Measurements from ENCODE around the gene NELFE. TPM values are rescaled to one million over a fixed set of nuclear protein-coding genes. Genes with fewer than 3 reads are reported as not detected.
A peak's percentile ranks its signal among the peaks of the same experiment; 100 is the strongest.

The NELFE gene
- total RNA-seq, 1 donor from 2014 or later = 50.6 TPM

DNA sequence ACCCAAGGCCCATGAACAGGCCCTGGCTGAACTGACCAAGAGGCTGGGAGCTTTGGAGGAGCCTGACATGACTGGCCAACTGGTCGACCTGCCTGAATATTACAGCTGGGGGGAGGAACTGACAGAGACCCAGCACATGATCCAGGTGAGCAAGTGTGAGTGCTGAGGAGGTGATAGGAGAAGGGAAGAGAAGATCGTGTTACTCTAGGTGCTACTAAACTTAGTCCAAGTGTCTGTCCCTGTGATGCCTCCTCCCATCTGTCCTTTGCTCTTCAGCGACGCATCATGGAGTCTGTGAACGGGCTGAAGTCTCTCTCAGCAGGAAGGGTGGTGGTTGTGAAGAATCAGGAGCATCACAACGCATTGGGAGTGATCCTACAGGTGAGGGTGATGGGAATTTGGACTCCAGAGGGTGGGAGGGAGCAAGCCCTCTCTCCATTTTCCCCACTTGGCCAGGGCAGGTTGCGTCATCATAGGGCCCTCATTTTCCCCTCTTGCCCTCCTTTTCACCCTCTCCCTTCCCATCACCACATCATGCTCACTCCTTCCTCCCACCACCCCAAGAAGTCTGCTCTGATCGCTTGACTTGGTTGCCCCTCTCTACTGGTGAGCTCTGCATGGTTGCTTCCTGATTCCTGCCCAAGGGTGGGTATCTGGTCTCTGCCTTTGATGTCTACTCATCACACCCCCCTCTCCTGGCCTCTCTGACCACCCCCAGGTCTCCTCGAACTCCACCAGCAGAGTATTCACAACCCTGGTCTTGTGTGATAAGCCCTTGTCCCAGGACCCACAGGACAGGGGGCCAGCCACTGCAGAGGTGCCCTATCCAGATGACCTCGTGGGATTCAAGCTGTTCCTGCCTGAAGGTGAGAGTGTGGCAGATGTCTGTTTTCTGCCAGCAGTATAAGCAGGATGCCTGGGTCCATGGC is 8.5 kb upstream of the NELFE start:
- Mint-ChIP-seq H3K27me3 (ENCODE audit: low read depth) (no peaks in the 10 kb centered on the region), H3K4me1 (ENCODE audit: low read depth) (peaks cover 23% of the 10 kb centered on the region), H3K9me3 (ENCODE audit: low read depth) (no peaks in the 10 kb centered on the region), H3K36me3 (ENCODE audit: low read depth) (peaks cover 23% of the 10 kb centered on the region), H3K27ac (ENCODE audit: unreplicated experiment) (peak overlapping the region; percentile 49), H3K4me3 (ENCODE audit: unreplicated experiment) (no peak overlapping the region)
- TF ChIP-seq, protein P1, sequence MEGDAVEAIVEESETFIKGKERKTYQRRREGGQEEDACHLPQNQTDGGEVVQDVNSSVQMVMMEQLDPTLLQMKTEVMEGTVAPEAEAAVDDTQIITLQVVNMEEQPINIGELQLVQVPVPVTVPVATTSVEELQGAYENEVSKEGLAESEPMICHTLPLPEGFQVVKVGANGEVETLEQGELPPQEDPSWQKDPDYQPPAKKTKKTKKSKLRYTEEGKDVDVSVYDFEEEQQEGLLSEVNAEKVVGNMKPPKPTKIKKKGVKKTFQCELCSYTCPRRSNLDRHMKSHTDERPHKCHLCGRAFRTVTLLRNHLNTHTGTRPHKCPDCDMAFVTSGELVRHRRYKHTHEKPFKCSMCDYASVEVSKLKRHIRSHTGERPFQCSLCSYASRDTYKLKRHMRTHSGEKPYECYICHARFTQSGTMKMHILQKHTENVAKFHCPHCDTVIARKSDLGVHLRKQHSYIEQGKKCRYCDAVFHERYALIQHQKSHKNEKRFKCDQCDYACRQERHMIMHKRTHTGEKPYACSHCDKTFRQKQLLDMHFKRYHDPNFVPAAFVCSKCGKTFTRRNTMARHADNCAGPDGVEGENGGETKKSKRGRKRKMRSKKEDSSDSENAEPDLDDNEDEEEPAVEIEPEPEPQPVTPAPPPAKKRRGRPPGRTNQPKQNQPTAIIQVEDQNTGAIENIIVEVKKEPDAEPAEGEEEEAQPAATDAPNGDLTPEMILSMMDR (IDR thresholded peaks at IDR 0.05) = no peak
- DNase-seq (ENCODE audit: low spot score) = peak; percentile 53

DNA sequence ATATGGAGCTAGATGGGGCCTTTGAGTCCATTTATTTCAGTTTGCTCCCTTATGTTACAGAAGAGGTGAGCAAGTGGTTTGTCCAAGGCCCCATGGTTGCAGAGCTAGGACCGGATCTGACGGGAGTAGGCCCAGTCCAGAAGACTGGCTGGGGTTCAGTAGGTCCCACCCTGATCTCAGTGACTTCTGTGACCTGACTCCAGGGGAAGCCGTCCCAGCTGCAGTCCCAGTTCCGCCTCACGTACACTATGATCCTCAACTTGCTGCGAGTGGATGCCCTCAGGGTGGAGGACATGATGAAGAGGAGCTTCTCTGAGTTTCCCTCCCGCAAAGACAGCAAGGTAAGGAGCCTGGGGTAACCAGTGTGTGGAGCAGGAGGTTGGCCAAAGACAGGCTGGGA is 7.7 kb upstream of the NELFE start:
- peaks cover 30% of the 10 kb centered on the region for H3K36me3 Mint-ChIP-seq (ENCODE audit: low read depth)
- peak; percentile 55 for DNase-seq (ENCODE audit: low spot score)
- H3K4me1 Mint-ChIP-seq (ENCODE audit: low read depth) = peaks cover 20% of the 10 kb centered on the region
- TF ChIP-seq, protein P1 (IDR thresholded peaks at IDR 0.05) = no peak
- H3K4me3 Mint-ChIP-seq (ENCODE audit: unreplicated experiment) = no peak overlapping the region
- H3K27ac Mint-ChIP-seq (ENCODE audit: unreplicated experiment) = no peak overlapping the region
- no peaks in the 10 kb centered on the region for H3K27me3 Mint-ChIP-seq (ENCODE audit: low read depth)
- H3K9me3 Mint-ChIP-seq (ENCODE audit: low read depth) = no peaks in the 10 kb centered on the region

DNA sequence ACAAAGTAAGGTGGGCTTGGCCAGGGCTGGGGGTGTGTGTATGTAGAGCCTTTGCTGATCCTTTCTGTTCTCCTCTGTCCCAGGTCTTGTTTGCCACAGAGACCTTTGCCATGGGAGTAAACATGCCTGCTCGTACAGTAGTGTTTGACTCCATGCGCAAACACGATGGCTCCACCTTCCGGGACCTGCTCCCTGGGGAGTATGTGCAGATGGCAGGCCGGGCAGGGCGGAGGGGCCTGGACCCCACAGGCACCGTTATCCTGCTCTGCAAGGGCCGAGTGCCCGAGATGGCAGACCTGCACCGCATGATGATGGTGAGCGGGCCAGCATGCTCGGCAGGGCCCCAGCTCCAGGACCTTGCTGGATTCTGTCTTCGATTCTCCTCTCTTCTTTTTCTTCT is 6.9 kb upstream of the NELFE start:
- H3K36me3 Mint-ChIP-seq (ENCODE audit: low read depth) = peaks cover 32% of the 10 kb centered on the region
- H3K27ac Mint-ChIP-seq (ENCODE audit: unreplicated experiment) = no peak overlapping the region
- no peak overlapping the region for H3K4me3 Mint-ChIP-seq (ENCODE audit: unreplicated experiment)
- H3K4me1 Mint-ChIP-seq (ENCODE audit: low read depth) = peaks cover 13% of the 10 kb centered on the region
- no peaks in the 10 kb centered on the region for H3K27me3 Mint-ChIP-seq (ENCODE audit: low read depth)
- peak; percentile 86 for DNase-seq (ENCODE audit: low spot score)
- no peaks in the 10 kb centered on the region for H3K9me3 Mint-ChIP-seq (ENCODE audit: low read depth)
- TF ChIP-seq, protein P1 (IDR thresholded peaks at IDR 0.05) = no peak

DNA sequence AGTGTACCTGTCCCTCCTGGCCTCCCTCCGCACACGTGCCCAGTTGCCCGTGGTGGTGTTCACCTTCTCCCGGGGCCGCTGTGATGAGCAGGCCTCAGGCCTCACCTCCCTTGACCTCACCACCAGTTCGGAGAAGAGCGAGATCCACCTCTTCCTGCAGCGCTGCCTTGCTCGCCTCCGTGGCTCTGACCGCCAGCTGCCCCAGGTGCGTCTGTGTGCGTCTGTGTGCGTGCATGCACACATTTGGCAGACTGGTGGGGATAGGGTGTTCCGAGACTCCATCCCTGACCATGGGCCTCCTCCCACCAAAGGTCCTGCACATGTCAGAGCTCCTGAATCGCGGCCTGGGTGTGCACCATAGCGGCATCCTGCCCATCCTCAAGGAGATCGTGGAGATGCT is 5.2 kb upstream of the NELFE start:
- TF ChIP-seq, protein P1 (IDR thresholded peaks at IDR 0.05) = no peak
- peaks cover 27% of the 10 kb centered on the region for H3K36me3 Mint-ChIP-seq (ENCODE audit: low read depth)
- peaks cover 16% of the 10 kb centered on the region for H3K4me1 Mint-ChIP-seq (ENCODE audit: low read depth)
- H3K4me3 Mint-ChIP-seq (ENCODE audit: unreplicated experiment) = no peak overlapping the region
- no peaks in the 10 kb centered on the region for H3K9me3 Mint-ChIP-seq (ENCODE audit: low read depth)
- H3K27me3 Mint-ChIP-seq (ENCODE audit: low read depth) = no peaks in the 10 kb centered on the region
- H3K27ac Mint-ChIP-seq (ENCODE audit: unreplicated experiment) = no peak overlapping the region
- DNase-seq (ENCODE audit: low spot score) = no peak

DNA sequence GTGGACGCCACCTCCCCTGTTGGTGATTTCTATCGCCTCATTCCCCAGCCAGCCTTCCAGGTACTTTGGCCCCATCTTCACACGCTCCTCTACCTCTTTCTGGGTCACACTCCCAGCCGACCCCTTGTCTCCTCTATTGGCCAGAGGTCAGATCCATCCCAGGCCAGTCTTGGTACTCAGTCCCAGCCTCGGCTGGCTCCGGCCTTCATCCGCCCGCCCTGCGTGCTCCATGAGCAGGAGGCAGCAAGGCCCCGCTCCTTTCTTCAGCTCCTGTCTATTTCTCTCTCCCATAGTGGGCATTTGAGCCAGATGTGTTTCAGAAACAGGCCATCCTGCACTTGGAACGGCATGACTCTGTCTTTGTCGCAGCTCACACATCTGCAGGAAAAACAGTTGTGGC is 2.8 kb upstream of the NELFE start:
- no peak for DNase-seq (ENCODE audit: low spot score)
- Mint-ChIP-seq H3K36me3 (ENCODE audit: low read depth) (peaks cover 21% of the 10 kb centered on the region), H3K4me1 (ENCODE audit: low read depth) (peaks cover 31% of the 10 kb centered on the region), H3K9me3 (ENCODE audit: low read depth) (no peaks in the 10 kb centered on the region), H3K27ac (ENCODE audit: unreplicated experiment) (no peak overlapping the region), H3K4me3 (ENCODE audit: unreplicated experiment) (no peak overlapping the region), H3K27me3 (ENCODE audit: low read depth) (no peaks in the 10 kb centered on the region)
- TF ChIP-seq, protein P1 (IDR thresholded peaks at IDR 0.05) = no peak

All from chondrocyte (in vitro differentiated cells).